Pancreas (tissue), 10 donors: Measurements from ENCODE around the gene CDH19. TPM values are rescaled to one million over a fixed set of nuclear protein-coding genes. Genes with fewer than 3 reads are reported as not detected.

Experiments used
- ATAC-seq, 4 donors: fragments of 200-7000 bp; cut with Tn5 transposase; one replicate each; pipeline versions ENCODE4 v1.8.0 to v1.9.1; 2020; ENCODE audit warnings: mild to moderate bottlenecking in 4 of 4, moderate library complexity in 4 of 4
- DNase-seq, 6 donors: peaks; one replicate each; pipeline ENCODE4 v3.0.0-alpha.2; 2020
- FAIRE-seq: peaks from 2 replicates; lab custom pipeline; 2012; peaks lifted over from hg19 to GRCh38; lab: Jason Lieb, UNC
- H3K27ac ChIP-seq, 4 donors: fragments of 200-600 bp; sonication (generic); 1 replicate in 3 of 4; 2 replicates in 1 of 4; pipeline versions ENCODE4 v1.5.0 to v1.8.0; 2020
- H3K27me3 ChIP-seq, 4 donors: fragments of 200-600 bp; one replicate each; pipeline ENCODE4 v1.8.0; 2021
- H3K36me3 ChIP-seq, 3 donors: fragments of 200-600 bp; sonication (generic) in 1 of 3; one replicate each; pipeline versions ENCODE4 v1.5.0 to v1.8.0; 2020 to 2021
- H3K4me1 ChIP-seq, 3 donors: fragments of 200-600 bp; one replicate each; pipeline ENCODE4 v1.8.0; 2021
- H3K4me3 ChIP-seq, 4 donors: fragments of 200-600 bp; sonication (generic) in 2 of 4; one replicate each; pipeline versions ENCODE4 v1.5.0 to v1.8.0; 2020 to 2021
- H3K9me3 ChIP-seq, 4 donors: fragments of 200-600 bp; one replicate each; pipeline ENCODE4 v1.8.0; 2021
- WGBS, 2 donors: extraction: QIAGEN DNeasy Blood & Tissue Kit; methylation state at CpG; one replicate each; pipeline ENCODE4 v1.1.7; 2013; 5-methylcytosine and 5-hydroxymethylcytosine counted together
- intact Hi-C, 3 donors: fragments of 100-400 bp; cut with DNase I; formaldehyde crosslinking; loops; one replicate each; pipeline versions ENCODE4 v1.11.1 to v1.14.2; 2022
- polyA plus RNA-seq, 2 donors: library from polyadenylated mRNA; stranded (reverse); fragments of 200-250 nt; gene quantifications; one replicate each; pipeline ENCODE4 v1.2.3, GENCODE V29; 2013
- total RNA-seq, 6 donors: library from RNA; stranded (reverse); fragmentation: NEBNext Ultra II Directional in 4 of 6; extraction: Animal tissue kit (Norgen Biotek cat#: 25700) in 4 of 6; gene quantifications; one replicate each; pipeline versions ENCODE4 v1.2.1 to v1.2.4, GENCODE V29; 2021 to 2023
- TF ChIP-seq, protein P1 (sequence below), 4 donors: fragments of 200-600 bp; sonication (generic) in 3 of 4; IDR thresholded peaks; one replicate each; pipeline versions ENCODE4 v1.5.0 to v1.8.0; 2021; ENCODE audit warnings: antibody characterized with exemption in 4 of 4
- donor health status: healthy with polysubstance abuse.
- donor health status: DM: no; HTN: no; CAD: no; lungs with moderate emphysema.
- donor health status: DM: no; HTN: no; CAD: no.
- donor health status: control.
- donor health status: control.
- donor health status: Bipolar disorder and iron deficiency.
- donor health status: DM: yes; HTN: yes; CAD: no.
- donor health status: DM: no; HTN: no; CAD: no.
- donor health status: DM: no; HTN: no; CAD: no.
- donor health status: DM: yes; HTN: yes; CAD: no.

Gene CDH19
- total RNA-seq, result under 1 TPM; 0.20 to 0.93 (median 0.46) TPM
- 1 to 10 TPM in 1 of 2 donors, under 1 TPM in 1; 0.30 to 1.4 TPM for polyA plus RNA-seq

DNA sequence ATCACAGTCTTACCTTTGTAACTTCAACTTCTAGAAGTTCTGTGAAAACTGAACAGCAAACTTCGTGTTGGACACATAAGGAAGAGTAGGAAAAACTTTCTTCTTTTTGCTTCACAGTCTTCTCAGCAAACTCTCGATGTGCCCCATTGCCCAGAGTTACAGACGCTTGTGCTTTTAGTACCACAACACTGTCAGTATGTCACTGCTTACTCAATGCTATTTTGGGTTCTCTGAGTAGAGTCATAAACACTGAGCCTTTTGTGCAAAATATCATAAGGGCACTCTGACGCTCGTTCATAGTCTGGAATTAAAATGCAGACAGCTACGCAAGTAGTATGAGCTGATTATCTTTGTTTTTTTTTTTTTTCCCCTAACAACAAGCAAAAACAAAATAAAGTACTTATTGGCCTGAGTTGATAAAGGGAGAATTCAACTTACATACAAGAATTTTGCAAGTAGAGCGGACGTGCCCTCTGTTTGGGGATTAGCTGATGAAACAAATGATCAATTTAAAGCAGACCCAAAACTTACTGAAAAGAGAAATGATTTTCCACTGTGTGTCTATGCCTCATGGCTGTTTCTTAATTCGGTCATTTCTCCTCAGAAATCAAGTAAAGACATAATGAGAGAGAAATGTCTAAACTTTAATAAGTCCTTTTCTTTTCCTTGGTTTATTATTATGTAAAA is at the start of gene CDH19:
Gene CDH19, minus strand, starts transcription at position 150 of the 687 bp plus-strand sequence. CDS start 31,886 bp downstream, outside the sequence.
- Histone ChIP-seq H3K27me3 (no peaks in the 10 kb centered on the region), H3K36me3 (no peaks in the 10 kb centered on the region), H3K9me3 (no peaks in the 10 kb centered on the region), H3K4me3 (no peak within 1 kb of the TSS), H3K4me1 (no peaks in the 10 kb centered on the region), H3K27ac (no peak within 1 kb of the TSS)
- FAIRE-seq (no peak), ATAC-seq (no peak), DNase-seq (no peak)
- 68 to 76% methylated on average over 9 of the region's 9 CpGs for WGBS, 2 donors
- intact Hi-C loops, result no loop called here
- TF ChIP-seq, protein P1, sequence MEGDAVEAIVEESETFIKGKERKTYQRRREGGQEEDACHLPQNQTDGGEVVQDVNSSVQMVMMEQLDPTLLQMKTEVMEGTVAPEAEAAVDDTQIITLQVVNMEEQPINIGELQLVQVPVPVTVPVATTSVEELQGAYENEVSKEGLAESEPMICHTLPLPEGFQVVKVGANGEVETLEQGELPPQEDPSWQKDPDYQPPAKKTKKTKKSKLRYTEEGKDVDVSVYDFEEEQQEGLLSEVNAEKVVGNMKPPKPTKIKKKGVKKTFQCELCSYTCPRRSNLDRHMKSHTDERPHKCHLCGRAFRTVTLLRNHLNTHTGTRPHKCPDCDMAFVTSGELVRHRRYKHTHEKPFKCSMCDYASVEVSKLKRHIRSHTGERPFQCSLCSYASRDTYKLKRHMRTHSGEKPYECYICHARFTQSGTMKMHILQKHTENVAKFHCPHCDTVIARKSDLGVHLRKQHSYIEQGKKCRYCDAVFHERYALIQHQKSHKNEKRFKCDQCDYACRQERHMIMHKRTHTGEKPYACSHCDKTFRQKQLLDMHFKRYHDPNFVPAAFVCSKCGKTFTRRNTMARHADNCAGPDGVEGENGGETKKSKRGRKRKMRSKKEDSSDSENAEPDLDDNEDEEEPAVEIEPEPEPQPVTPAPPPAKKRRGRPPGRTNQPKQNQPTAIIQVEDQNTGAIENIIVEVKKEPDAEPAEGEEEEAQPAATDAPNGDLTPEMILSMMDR (IDR thresholded peaks at IDR 0.05), result no peak

- ATAC-seq (no peak), DNase-seq (no peak), FAIRE-seq (no peak)
- H3K27me3 ChIP-seq, result no peaks in the 10 kb centered on the region
- H3K4me3 ChIP-seq, result no peak overlapping the region
- H3K36me3 ChIP-seq, result no peaks in the 10 kb centered on the region
- TF ChIP-seq, protein P1 (IDR thresholded peaks at IDR 0.05), result no peak
- intact Hi-C loops, result no loop called here
- no peaks in the 10 kb centered on the region for H3K9me3 ChIP-seq
- H3K27ac ChIP-seq, result no peak overlapping the region
- H3K4me1 ChIP-seq, result peaks cover 0 to 4% (median 3%) of the 10 kb centered on the region in 3 donors
- 91 to 100% methylated on average over 1 of the region's 1 CpG for WGBS, 2 donors
These were observed 43.8 kb upstream of the CDH19 start for GRCh38 chr18:66647671-66648070.

DNA sequence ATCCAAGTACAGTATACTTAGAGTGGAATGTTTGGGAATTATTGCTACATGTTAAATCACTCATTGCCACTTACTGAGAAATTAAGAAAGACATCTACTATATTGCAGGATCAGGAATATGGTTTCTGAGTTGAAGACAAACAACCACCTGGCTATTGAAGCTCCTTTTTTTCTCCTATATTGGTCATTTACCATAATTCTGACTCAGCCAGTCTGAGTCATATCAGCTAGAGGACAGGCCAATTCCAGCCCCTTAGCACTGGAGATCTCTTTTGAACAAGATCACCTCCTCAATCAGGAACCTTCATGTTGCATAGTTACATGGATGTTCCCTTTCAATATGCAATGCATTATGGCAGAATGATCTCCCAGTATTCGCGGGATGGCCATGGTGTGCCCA is 42.7 kb upstream of the CDH19 start:
- no peak for DNase-seq
- H3K4me3 ChIP-seq, result no peak overlapping the region
- ATAC-seq, result no peak
- no peaks in the 10 kb centered on the region for H3K9me3 ChIP-seq
- H3K36me3 ChIP-seq, result no peaks in the 10 kb centered on the region
- FAIRE-seq, result no peak
- H3K27ac ChIP-seq, result no peak overlapping the region
- TF ChIP-seq, protein P1 (IDR thresholded peaks at IDR 0.05), result no peak
- peaks cover 0 to 8% (median 6%) of the 10 kb centered on the region in 3 donors for H3K4me1 ChIP-seq
- 93 to 96% methylated on average over 2 of the region's 2 CpGs for WGBS, 2 donors
- intact Hi-C loops, result no loop called here
- H3K27me3 ChIP-seq, result no peaks in the 10 kb centered on the region

- peaks cover 0 to 8% (median 6%) of the 10 kb centered on the region in 3 donors for H3K4me1 ChIP-seq
- no peak for ATAC-seq
- DNase-seq, result no peak
- H3K36me3 ChIP-seq, result no peaks in the 10 kb centered on the region
- no peak overlapping the region for H3K27ac ChIP-seq
- H3K27me3 ChIP-seq, result no peaks in the 10 kb centered on the region
- TF ChIP-seq, protein P1 (IDR thresholded peaks at IDR 0.05), result no peak
- no peak overlapping the region for H3K4me3 ChIP-seq
- WGBS, 2 donors, result 68 to 75% methylated on average over 1 of the region's 1 CpG
- no peaks in the 10 kb centered on the region for H3K9me3 ChIP-seq
- intact Hi-C loops, result no loop called here
- no peak for FAIRE-seq
These were observed 42.1 kb upstream of the CDH19 start for GRCh38 chr18:66645983-66646382.

DNA sequence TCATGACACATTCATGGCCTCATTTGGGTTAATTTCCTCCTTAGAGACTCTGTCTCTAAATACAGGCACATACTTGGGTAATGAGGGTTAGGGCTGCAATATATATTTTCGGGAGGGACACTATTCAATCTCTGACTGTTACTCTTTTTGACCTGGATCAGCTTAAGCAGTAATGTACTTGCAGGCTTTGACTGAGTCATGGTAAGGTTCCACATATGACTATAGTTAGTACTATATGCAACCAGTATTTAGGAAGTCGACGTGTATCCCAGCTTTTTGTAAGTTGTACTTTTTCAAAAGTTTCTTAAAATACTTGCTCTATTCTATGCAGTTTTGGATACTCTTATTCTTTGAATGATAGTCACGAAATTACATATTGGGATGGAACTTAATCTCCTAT is 37.2 kb upstream of the CDH19 start:
- Histone ChIP-seq H3K27me3 (no peaks in the 10 kb centered on the region), H3K4me1 (peaks cover 0 to 14% (median 12%) of the 10 kb centered on the region in 3 donors), H3K36me3 (no peaks in the 10 kb centered on the region), H3K9me3 (no peaks in the 10 kb centered on the region), H3K27ac (no peak overlapping the region), H3K4me3 (no peak overlapping the region)
- DNase-seq (no peak), FAIRE-seq (no peak), ATAC-seq (no peak)
- TF ChIP-seq, protein P1 (IDR thresholded peaks at IDR 0.05), result no peak
- intact Hi-C loops, result no loop called here
- WGBS, 2 donors, result 94 to 95% methylated on average over 4 of the region's 4 CpGs
